Measurements from ENCODE around the gene ZWILCH. TPM values are rescaled to one million over a fixed set of nuclear protein-coding genes. Genes with fewer than 3 reads are reported as not detected.

The ZWILCH gene
- total RNA-seq, 2 experiments from 2014 or later = 28.1 to 28.7 TPM

DNA sequence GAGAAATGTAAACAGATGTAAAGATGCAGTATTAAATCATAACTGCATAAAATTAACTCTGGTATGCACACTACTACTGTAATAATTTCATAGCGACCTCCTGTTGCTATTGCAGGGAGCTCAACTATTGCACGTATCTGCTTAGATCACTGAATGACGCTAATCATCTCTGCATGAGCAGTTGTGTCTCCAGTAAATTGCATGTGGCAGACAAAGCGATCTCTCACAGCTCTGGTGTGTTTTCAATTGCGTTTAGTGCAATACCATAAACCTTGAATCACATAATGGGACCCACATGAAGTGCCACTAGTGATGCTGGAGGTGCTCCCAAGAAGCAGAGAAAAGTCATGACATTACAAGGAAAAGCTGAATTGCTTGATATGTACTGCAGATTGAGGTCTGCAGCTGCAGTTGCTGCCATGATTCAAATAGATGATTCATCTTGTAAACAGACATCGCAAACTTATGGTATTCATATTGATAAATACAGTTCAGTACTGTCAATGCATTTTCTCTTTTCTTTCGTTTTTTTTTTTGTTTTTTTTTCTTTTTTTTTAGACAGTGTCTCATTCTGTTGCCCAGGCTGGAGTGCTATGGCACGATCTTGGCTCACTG is 90.9 kb downstream of the ZWILCH start:
- H3K27ac Mint-ChIP-seq = no peak overlapping the region
- POLR2A ChIA-PET = no interaction called here
- no peaks in the 10 kb centered on the region for H3K9me3 Mint-ChIP-seq
- no peaks in the 10 kb centered on the region for H3K27me3 Mint-ChIP-seq
- DNase-seq = no peak
- H3K4me3 Mint-ChIP-seq = no peak overlapping the region
- H3K4me1 Mint-ChIP-seq = peaks cover 16% of the 10 kb centered on the region
- no peak for ATAC-seq (ENCODE audit: low read depth)
- H3K36me3 Mint-ChIP-seq = no peaks in the 10 kb centered on the region

DNA sequence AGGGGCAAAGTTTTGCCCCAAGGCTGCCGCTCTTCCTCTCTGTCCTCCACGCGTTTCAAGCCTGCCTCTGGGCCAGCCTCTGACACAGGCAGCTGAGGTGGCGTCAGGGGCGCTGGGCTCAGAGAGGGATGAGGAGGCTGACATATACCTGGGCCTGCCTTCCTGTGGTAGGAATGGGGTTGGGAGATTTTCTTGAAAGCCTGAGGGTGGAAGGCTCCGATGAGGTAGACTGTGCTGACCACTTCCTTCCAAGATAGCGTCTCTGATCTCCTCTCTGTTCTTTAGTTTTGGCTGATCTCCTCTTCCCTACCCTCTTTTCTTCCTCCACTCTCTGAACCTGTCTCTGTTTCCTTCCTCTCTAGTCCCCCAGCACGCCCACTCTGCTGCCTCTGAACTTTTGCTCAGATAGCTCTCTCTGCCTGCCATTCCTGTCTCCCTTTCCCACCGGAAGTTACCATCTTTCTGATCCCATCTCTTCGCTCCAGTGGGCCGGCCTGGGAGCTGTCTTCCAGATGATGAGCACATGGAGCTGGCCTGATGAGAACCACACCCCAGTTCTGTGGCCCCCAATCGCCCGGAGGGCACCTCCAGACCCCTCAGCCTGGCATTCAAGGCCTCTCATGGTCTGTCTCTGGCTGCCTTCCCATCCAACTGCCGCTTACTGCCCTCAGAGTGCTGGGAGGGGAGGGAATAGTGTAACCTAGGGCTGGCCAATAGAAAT is 93.1 kb downstream of the ZWILCH start:
- peak; percentile 62 for DNase-seq
- Mint-ChIP-seq H3K27ac (peak overlapping the region; percentile 83), H3K4me1 (peaks cover 16% of the 10 kb centered on the region), H3K9me3 (no peaks in the 10 kb centered on the region), H3K4me3 (peak overlapping the region; percentile 54), H3K36me3 (no peaks in the 10 kb centered on the region), H3K27me3 (peaks cover 7% of the 10 kb centered on the region)
- POLR2A ChIA-PET = no interaction called here
- ATAC-seq (ENCODE audit: low read depth) = peak; percentile 95

Small RNA genes lying within 50 kb of the gene (microRNA-seq; reads per million reads assigned to microRNA genes)
- not detected for gene MIR4512

Other genes starting within 250 kb of the ZWILCH start
- gene DIS3L, start 211.8 kb upstream of the ZWILCH start, total RNA-seq = 10 to 100 TPM; 27.2 to 27.8 TPM
- 10 to 100 TPM; 29.5 to 31.3 TPM for gene TIPIN, start 148.6 kb upstream of the ZWILCH start, total RNA-seq
- 10 to 100 TPM; 95.0 to 96.5 TPM for gene MAP2K1, start 118.4 kb upstream of the ZWILCH start, total RNA-seq
- 10 to 100 TPM; 32.4 to 33.7 TPM for gene SNAPC5, start 7.6 kb upstream of the ZWILCH start, total RNA-seq
- gene RPL4, start 471 bp upstream of the ZWILCH start, total RNA-seq = 1,000 to 10,000 TPM; 2,522 to 2,542 TPM
- not detected for gene LCTL, start 60.7 kb downstream of the ZWILCH start, total RNA-seq
- under 1 TPM; 0.91 to 0.94 TPM for gene SMAD6, start 196.9 kb downstream of the ZWILCH start, total RNA-seq

All from activated naive CD8-positive, alpha-beta T cell treated with anti-CD3 and anti-CD28 coated beads, Interleukin-2, amount 10 ng/mL, durations not matched to agents 7 days and 5 days (primary cell).